Cardiac septum (tissue), 1 donor: ENCODE data around the gene RNF144A. TPM values are rescaled to one million over a fixed set of nuclear protein-coding genes. Genes with fewer than 3 reads are reported as not detected.
A peak's percentile ranks its signal among the peaks of the same experiment; 100 is the strongest.
"Not testable (repeated sequence)": the region's sequence is repeated elsewhere in the genome, so short reads cannot be mapped to it uniquely, and the experiment has no call there.

Source experiments
- DNase-seq: peaks from one replicate; pipeline ENCODE4 v3.0.0-alpha.2; 2020; ENCODE audit warnings: low spot score
- intact Hi-C: fragments of 100-400 bp; cut with DNase I; formaldehyde crosslinking; loops from one replicate; pipeline ENCODE4 v1.14.0; 2022
- long read RNA-seq: library from polyadenylated mRNA; unstranded; transcript quantifications from one replicate; pipeline ENCODE4 v2.0.0, GENCODE V29; 2021
- total RNA-seq: library from RNA; stranded (reverse); fragmentation: NEBNext Ultra II Directional; extraction: Animal tissue kit (Norgen Biotek cat#: 25700); gene quantifications from one replicate; pipeline ENCODE4 v1.2.1, GENCODE V29; 2021
- donor health status: DM: no; HTN: no; CAD: no.

RNF144A gene, protein sequence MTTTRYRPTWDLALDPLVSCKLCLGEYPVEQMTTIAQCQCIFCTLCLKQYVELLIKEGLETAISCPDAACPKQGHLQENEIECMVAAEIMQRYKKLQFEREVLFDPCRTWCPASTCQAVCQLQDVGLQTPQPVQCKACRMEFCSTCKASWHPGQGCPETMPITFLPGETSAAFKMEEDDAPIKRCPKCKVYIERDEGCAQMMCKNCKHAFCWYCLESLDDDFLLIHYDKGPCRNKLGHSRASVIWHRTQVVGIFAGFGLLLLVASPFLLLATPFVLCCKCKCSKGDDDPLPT
- 11.7 TPM for total RNA-seq
- long read RNA-seq, full-length matches to known transcripts = 6 of 15 reads
- long read RNA-seq, partial matches to known transcripts = 2 of 15 reads
- long read RNA-seq, other reads (novel, unspliced or antisense) = 7 of 15 reads

GRCh38 chr2:6917071-6917760 is at the start of gene RNF144A:
RNF144A (plus strand) TSS chr2:6917412; CDS start chr2:6996927, 79,515 bp downstream.
- intact Hi-C loops = loop anchor here (5.0 kb wide), 2 partner anchors 90 to 110 kb away; no protein-coding TSS in a partner anchor
- peak; percentile 83 for DNase-seq

GRCh38 chr2:6872394-6872793 is 44.8 kb upstream of the RNF144A start:
- intact Hi-C loops = no loop called here
- DNase-seq = no peak

DNA sequence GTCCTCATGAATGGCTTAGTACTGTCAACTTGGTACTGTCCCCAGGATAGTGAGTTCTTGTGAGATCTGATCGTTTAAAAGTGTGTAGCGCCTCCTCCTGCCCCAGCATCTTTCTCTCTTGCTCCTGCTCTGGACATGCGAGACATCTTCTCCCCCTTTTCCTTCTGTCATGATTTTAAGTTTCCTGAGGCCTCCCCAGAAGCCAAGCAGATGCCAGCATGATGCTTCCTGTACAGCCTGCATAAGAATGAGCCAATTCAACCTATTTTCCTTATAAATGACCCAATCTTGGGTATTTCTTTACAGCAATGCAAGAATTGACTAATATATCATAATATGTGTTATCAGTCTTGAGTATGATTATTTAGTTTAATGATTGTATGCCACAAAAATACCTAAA is 43.2 kb upstream of the RNF144A start:
- DNase-seq = no peak
- intact Hi-C loops = no loop called here

DNA sequence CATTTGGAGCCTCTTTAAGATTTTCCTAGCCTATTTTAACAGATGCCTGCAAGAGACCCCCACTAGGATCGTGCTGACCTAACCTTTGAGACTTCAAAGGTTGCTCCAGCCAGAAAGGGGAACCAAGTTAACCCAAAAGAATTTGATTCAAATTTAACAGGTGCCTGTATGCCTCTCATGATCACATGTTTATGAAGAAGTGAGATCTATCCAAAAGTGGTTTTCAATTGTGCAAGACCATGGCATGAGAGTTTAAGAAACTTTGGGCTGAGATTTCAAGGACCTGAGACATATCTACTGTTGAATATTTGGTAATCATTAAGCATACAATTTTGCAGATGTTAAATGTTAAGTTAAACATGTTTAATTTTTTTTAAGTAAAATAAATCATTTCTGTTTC is 40.9 kb upstream of the RNF144A start:
- DNase-seq = no peak
- intact Hi-C loops = no loop called here

- DNase-seq = no peak
- intact Hi-C loops = no loop called here
Observed at GRCh38 chr2:6877402-6878304, 39.6 kb upstream of the RNF144A start, which contains the start of gene RSAD2. RSAD2 (plus strand) TSS chr2:6877777; CDS start chr2:6877801, 24 bp downstream.

DNA sequence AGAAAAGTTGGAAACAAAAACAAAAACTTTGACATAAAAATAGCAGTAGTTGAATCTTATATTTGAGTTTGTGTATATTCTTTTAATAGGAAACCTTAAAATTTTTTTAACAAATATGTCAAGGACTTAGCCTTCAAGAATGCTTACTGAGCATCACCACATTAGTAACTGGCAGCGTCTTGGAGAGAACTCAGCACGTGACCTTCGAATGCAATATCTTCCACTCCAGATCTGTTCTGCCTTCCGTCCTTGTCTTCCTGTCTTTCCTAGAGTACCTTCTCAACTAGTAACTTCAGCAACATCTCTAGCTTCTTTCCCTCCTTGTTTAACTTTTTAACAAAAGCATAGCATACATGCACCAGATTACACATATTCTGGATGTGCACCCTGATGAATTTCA is 38.7 kb upstream of the RNF144A start:
- DNase-seq = no peak
- intact Hi-C loops = no loop called here

GRCh38 chr2:6879011-6879410 is 38.2 kb upstream of the RNF144A start:
- DNase-seq = no peak
- intact Hi-C loops = no loop called here

GRCh38 chr2:6880200-6880733 is 36.9 kb upstream of the RNF144A start:
- intact Hi-C loops = no loop called here
- DNase-seq = no peak

GRCh38 chr2:6881046-6881445 is 36.2 kb upstream of the RNF144A start:
- intact Hi-C loops = no loop called here
- DNase-seq = no peak

DNA sequence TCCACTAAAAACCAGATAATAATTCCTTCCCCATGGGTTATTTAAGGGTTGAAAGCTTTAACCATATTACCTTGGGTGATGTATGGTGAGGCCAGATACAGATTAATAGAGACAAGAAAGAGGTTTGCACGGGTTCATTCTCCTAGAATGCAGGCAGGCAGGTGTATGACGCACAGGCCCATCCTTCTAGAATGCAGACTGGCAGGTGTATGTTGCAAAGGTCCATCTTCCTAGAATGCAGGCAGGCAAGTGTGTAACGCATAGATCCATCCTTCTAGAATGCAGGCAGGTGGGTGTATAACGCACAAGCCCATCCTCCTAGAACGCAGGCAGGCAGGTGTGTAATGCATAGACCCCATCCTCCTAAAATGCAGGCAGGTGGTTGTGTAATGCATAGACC is 35.7 kb upstream of the RNF144A start:
- intact Hi-C loops = no loop called here
- no peak for DNase-seq

GRCh38 chr2:6883448-6884122 is 33.6 kb upstream of the RNF144A start:
- intact Hi-C loops = no loop called here
- DNase-seq = no peak

GRCh38 chr2:6885551-6885950 is 31.7 kb upstream of the RNF144A start:
- no peak for DNase-seq
- intact Hi-C loops = no loop called here

DNA sequence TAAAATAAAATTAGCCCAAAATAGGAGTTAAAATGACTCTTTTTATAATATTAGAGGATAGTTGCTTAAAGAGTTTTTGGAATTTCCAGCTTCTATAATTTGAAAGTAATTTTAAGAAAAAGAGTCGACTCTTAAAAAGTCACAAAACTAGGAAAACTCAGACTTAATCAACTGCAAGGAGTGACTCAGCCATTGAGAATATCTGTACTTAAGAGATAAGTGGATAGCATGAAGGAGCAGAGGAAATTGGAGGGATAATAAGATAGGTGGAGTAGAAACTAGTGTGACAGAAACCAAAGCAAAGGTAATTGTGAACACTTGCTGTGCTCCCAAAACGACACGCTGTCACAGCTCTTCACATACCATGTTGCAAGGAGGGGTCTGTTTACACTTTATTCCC is 31.2 kb upstream of the RNF144A start:
- no peak for DNase-seq
- intact Hi-C loops = no loop called here

- DNase-seq = no peak
- intact Hi-C loops = no loop called here
Observed at GRCh38 chr2:6887751-6888192, 29.4 kb upstream of the RNF144A start.

DNA sequence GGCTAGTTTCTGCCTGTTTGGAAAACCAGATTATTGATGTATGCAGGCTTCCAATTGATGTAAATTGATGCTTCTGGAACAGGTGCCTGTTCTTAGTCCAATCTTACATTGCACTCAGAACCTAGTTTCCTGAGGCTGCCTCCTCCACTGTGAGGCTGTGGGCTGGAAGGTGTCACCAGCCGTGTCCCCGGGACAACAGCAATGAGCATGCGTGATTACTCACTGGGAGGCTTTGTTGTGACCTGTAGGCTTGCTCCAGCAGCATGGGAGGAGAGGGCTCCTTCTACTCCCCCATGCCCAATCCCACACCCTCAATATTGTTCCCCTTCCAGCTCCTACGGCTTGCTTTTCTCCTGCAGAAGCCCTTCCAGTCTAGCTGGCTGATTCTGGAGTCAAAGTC is 28.5 kb upstream of the RNF144A start:
- intact Hi-C loops = no loop called here
- no peak for DNase-seq

DNA sequence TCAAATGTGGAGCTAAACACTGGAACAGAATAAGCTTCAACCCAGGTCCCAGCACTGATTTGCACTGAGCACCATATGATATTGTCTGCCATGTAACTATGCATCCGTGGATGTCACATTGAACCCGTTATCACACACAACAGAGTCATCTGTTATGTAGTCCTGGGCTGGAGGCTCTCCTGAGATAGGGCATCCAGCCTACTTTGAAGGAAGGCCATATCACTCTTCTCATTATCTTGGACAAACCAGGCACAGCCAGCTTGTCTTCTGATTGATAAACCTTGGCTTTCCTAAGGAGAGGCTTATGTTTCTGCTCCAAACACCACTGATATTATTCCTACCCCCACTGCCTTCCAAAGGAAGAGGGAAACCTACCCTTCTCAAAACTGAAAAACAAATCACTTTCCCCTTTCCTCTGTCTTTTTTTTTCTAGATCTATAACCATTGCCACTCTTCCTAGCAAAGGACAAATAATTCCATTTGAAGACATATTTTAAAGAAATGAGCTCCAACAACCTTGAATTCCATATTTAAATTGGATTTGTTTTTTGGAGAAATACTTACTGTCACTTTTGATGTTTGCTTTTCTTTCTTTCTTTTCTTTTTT is 23.2 kb upstream of the RNF144A start:
- no peak for DNase-seq
- intact Hi-C loops = no loop called here

- intact Hi-C loops = loop anchor here (2.0 kb wide), 1 partner anchor 148 kb away; no protein-coding TSS in a partner anchor
- no peak for DNase-seq
Observed at GRCh38 chr2:6896930-6897759, 20.1 kb upstream of the RNF144A start.

DNA sequence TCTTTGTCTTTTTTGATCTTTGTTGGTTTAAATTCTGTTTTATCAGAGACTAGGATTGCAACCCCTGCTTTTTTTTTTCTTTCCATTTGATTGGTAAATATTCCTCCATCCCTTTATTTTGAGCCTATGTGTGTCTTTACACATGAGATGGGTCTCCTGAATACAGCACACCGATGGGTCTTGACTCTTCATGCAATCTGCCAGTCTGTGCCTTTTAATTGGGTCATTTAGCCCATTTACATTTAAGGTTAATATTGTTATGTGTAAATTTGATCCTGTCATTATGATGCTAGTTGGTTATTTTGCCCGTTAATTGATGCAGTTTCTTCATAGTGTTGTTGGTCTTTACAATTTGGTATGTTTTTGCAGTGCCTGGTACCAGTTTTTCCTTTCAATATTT is 14.6 kb upstream of the RNF144A start:
- DNase-seq, intact Hi-C loops: not testable (repeated sequence)
